ENCODE data around the gene PICK1.

GRCh38 chr22:38028344-38029130 lies 28.7 kb upstream of the PICK1 start:
- TF ChIP-seq CTCF (conservative IDR thresholded peaks at IDR 0.05 in 1 of 2, IDR thresholded peaks at IDR 0.05 in 1 of 2; ENCODE audit: extremely low read depth in 1 of 2, insufficient read depth in 1 of 2, low read depth in 1 of 2, low read length in 2 of 2): no peak
- TF ChIP-seq EZH2 (IDR thresholded peaks at IDR 0.05; ENCODE audit: borderline replicate concordance, low read length): no peak

All from mammary epithelial cell (primary cell).